Right lung (tissue), 5 donors: ENCODE data around the gene EXOG. TPM values are rescaled to one million over a fixed set of nuclear protein-coding genes. Genes with fewer than 3 reads are reported as not detected.

Experiments
- DNase-seq, 2 donors: peaks; one replicate each; pipeline ENCODE4 v3.0.0-alpha.2; 2013
- polyA plus RNA-seq, 5 donors: library from polyadenylated mRNA; unstranded; fragments of 120-200 nt; gene quantifications; one replicate each; pipeline versions ENCODE4 v1.2.1 to v1.2.3, GENCODE V29; 2013; ENCODE audit warnings: inconsistent platforms in 1 of 5, low replicate concordance in 1 of 5; ENCODE audit not compliant: insufficient read length in 5 of 5, insufficient read depth in 1 of 5

The EXOG gene
- polyA plus RNA-seq, 5 donors, result 15.4 to 25.4 (median 21.0) TPM

DNA sequence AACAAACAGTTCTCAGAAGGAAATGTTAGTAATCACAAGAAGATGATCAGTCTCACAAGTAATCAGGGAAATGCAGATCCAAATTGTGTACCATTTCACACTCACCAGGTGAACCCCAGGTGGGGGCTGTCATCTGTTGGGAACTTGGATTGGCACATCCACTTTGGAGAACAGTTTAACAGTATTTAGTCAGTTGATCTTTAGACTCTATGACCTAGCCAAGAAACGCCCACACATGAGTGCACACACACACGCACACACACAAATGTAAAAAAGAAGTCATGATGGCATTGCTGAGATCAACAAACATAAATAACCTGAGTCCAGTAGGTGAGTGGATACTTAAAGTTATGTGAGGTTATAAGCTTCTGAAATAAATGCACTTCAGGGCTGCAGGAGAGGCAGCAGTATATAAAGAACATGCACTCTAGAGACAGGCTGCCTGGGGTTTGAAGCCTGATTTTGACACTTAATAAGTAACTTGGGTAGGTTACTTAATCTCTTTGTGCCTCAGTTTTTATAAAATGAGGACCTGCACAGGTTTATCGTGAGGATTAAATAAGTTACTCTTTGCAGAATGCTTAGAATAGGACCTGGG lies 24.8 kb upstream of the EXOG start:
- DNase-seq, result no peak

DNA sequence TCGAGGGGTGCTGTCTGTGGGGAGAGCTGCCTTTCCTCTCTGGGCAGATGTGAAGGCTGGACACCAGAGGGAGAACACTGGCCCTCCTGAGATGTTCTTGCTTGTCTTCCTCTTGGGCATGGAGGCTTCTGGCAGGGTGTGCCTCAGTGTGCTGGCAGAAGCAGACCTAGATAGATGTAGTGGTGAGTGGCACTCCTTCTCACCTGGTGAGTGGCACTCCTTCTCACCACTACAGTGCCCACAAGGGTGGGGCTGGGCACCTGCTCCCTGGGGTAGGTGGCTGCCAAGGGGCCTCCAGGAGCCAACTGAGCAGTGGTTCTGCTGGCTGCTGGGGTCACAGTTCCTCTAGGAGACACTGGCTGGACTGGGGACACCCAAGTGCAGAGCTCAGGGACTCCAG lies 23.8 kb upstream of the EXOG start:
- DNase-seq, result no peak

DNA sequence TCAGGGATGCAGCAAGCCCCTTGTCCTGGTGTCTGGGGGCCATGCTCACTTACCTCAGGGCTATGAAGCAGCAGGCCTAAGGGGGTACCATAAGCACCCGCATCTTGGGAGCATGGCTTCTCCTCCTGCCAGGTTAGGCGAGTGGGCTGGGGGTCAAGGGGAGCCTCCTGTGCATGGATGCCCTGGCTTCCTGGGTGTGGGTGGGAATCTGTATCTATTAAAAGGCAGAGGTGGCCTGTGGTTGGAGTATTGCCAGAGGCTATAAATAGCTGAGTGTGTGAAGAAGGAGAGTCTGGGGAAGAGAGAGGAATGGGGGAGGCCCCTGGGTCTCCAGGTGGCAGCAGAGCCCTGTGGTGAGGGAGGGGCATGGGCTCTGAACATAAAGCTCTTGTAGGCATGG lies 22.9 kb upstream of the EXOG start:
- no peak for DNase-seq

DNA sequence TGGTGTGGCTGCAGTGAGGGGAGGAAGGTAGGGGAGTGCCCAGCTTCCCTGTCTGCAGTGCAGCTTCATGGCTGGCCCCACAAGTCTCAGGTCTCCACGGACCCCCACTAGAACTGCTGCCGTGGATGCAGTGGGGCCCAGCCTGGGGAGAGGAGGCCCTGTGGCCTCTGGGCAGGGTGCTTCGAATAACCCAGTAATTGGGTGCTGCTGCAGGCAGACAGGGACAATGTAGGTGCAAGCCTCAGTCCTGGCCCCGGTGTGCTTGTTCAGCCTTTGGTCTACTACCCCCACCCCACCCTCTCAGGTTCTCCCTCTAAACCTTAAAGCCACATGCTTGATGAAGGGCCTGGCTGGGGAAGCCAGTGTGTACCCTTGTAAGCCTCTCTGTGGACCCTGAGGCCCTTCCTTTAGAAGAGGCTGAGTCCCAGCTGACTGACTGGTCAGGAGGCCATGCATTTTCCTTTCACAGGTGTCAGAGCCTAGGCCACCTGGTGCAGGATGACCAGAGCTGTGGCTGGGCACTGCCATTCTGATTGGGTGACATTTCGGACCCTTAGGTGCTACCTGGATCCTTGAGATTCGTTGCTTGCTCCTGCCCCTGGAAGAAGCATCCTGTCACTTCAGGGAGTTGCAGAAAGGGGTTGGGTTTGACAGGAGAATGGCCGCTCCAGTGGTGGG lies 21.1 kb upstream of the EXOG start:
- DNase-seq, result no peak

DNA sequence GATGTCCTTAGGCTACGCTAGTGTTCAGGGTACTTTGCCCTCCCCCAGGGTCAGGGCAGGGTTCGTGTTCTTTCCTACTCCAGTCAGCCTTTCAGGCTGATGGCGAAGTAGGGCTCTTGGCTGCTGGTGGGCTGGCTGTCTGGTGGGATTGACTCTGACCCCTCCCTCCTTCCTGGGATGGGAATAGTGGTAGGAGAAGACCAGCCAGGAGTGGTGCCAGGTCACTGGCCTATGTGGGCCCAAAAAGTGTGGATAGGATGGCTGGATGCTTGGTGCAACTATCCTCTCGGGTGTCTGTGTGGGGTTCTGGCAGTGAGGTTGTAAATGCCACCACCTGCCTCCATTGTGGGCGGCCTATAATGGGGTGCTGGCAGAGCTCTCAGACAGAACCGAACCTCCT lies 20.4 kb upstream of the EXOG start:
- DNase-seq, result no peak

DNA sequence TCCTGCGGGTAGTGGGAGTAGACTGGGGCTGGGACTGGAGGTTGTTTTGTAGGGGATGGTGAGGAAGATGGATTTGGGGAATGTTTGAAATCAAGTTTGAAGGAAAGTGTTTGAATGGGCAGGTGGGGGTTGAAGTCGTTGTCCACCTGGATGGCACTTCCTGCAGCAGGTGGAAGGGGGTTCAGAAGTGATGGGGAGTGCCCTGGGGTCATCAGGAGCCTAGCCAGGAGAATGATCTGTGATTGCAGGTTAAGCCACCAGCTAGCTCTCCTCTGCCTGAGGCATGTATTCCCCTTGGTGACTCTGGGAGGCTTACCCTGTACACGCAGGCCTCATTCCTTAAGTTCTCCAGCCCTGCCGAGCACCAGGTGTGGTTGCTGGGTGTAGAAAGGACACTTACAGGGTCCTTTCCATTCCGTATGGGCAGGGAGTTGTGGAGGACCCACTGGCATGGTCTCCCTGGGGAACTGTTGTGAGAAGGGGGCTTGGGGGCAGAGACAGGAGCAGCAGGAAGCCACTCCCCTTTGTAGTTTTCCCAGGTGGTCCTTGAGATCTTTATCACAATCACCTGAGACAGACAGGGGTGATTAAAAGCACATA lies 19.9 kb upstream of the EXOG start:
- DNase-seq, result no peak

DNA sequence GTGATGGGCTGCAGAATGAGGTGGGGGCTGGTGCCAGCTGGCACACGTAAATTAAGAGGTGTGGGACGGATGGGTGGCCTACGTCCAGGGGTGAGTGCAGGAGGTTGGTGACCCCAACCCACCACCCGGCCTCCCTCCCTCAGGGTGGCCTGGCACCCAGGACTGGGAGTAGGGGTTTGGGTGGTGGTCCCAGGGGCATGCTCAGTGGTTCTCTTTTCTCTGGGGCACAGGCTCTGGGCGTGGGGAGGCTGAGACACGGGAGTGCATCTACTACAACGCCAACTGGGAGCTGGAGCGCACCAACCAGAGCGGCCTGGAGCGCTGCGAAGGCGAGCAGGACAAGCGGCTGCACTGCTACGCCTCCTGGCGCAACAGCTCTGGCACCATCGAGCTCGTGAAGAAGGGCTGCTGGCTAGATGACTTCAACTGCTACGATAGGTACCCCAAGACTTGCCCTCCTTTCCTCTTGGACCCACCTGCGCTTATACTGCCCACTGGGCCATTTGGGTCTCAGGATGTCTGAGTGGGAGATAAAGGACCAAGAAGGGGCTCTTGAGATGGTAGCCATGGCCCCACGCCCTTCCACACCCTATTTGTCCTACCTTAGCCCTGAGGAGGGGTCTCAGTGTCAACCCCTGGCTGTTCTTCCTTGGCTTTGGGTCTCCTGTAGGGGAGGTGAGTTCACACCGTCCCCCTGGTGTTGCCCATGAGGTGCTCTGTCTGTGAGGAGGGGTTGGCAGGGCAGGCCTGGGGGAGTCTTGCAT lies 18.9 kb upstream of the EXOG start:
- no peak for DNase-seq

DNA sequence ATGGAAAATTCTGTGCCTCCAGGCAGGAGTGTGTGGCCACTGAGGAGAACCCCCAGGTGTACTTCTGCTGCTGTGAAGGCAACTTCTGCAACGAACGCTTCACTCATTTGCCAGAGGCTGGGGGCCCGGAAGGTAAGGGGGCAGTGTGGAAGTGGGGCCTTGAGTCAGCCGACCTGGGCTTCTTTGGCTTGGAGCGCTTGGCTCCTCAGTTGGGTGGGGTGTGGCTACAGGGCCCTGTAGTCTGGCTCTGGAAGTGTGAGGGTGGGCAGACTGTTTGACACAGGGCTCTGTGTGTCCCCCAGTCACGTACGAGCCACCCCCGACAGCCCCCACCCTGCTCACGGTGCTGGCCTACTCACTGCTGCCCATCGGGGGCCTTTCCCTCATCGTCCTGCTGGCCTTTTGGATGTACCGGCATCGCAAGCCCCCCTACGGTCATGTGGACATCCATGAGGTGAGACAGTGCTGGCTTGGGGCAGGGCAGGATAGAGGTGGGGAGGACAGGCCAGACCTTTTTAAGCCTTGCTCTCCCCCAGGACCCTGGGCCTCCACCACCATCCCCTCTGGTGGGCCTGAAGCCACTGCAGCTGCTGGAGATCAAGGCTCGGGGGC lies 18.2 kb upstream of the EXOG start:
- DNase-seq, result no peak

DNA sequence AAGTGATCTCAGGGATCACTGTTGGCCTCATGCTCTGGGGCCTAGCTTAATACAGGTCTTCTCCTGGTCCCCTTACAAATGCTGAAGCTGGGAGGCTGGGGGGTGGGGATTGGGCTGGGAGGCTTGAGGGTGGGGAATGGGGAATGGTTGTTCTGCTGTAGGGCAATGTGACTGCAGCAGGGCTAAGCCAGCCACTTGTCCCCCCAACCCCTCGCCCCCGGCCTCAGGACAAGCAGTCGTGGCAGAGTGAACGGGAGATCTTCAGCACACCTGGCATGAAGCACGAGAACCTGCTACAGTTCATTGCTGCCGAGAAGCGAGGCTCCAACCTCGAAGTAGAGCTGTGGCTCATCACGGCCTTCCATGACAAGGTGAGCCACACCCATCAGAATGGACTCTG lies 17.2 kb upstream of the EXOG start:
- DNase-seq, result no peak

DNA sequence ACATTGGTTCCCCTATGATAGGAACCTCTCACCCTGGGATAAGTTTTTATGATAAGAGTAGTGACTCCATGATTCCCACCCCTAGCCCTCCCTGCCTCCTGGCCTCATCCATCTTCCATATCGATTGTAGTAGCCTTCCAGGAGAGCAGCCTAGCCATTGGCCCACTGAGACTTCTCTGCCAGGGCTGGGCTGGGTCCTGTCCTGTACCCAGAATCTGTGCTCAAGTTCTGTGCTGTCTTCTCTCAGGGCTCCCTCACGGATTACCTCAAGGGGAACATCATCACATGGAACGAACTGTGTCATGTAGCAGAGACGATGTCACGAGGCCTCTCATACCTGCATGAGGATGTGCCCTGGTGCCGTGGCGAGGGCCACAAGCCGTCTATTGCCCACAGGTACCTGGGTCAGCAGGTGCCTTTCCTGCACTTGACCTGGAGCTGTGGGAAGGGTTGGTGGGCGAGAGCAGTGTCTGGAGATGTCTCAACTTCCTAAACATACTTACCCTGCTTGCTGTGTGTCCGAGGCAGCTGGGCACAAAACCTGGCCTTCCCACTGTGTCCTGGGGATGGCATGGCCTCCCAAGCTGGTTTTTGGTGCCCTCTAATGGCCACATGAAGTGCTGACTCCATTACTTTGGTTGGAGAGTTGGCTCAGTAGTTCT lies 16.6 kb upstream of the EXOG start:
- peak in 1 of 2 donors; percentile 52 for DNase-seq

DNA sequence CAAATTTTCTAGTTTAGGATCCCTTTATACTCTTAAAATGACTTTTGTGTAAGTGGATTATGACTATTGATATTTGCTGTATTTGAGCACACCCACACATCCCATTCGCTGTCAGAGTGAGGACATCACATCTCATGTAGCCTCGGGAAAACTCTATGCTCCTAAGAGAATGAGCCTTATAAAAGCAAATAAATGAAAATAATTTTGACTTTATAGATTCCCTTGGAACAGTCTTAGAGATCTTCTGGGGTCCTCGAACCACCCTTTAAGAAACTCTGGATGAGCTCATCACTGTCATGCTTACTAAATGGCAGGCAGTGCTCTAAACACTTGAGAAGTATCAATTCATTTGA lies 16.1 kb upstream of the EXOG start:
- DNase-seq, result no peak

DNA sequence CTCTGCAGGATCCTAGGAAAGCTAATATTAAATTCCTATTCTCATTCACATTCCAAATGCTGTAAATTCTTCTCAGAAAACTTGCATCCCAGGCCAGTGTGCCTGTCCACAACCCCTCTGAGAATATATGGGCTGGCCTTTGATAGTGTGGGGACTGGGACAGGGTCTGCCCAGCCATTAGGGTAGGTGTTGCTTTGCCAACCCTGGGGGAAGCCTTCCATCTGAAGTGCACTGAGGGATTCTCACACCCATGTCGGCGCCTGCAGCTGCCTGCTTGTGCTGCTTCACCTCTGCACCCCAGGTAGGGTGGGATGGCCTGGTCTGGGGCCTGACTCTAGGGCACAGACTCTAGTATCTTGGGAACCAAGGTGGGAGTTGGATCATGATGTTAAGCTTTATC lies 15.2 kb upstream of the EXOG start:
- no peak for DNase-seq

DNA sequence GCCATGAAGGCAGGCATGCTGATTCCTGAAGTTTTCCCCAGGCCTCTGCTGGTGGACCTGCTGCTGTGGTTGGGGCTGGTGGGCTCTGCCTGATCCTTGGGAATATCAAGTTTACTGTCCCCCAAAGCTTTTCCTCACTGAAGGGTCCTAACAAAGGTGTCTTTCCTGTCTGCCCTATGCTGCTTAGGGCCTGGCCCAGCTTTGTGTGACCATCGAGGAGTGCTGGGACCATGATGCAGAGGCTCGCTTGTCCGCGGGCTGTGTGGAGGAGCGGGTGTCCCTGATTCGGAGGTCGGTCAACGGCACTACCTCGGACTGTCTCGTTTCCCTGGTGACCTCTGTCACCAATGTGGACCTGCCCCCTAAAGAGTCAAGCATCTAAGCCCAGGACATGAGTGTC lies 13.2 kb upstream of the EXOG start:
- no peak for DNase-seq

DNA sequence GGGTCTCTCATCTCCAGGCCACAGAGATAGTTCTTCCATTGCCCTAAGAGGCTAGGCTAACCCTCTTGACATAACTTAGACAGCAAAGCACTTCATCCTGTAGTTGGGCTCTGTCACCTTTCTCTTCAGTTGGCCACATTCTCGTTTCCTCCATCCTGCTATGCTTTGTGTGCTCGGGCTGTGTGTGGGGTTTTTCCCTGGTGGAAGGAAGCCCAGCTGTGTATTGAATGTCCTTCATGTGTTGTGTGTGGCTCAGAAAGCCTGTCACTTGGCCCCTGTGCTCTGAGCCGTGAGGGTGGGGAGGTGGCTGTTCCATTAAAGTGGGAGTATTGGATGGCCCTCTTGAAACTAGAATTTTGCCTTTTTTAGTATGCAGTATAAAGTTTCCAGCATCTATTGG lies 8.8 kb upstream of the EXOG start:
- no peak for DNase-seq

DNA sequence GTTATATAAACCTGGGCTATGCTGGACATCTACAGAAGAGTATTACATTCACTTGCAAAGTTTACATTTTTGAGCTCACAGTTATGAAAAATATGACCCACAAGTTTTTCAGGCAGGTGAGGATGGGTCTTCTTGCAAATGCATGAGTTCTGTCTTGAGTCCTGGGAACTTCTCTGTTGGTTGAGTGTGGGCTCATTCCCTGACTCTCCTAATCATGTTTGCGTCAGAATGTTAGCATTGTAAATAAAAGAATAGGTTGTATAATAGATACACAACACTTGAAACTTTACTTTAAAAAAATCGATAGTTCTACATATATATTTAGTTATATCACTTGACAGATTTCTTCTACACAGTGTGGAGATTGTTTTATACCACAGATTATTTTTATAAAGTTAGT lies 7.2 kb upstream of the EXOG start:
- no peak for DNase-seq

DNA sequence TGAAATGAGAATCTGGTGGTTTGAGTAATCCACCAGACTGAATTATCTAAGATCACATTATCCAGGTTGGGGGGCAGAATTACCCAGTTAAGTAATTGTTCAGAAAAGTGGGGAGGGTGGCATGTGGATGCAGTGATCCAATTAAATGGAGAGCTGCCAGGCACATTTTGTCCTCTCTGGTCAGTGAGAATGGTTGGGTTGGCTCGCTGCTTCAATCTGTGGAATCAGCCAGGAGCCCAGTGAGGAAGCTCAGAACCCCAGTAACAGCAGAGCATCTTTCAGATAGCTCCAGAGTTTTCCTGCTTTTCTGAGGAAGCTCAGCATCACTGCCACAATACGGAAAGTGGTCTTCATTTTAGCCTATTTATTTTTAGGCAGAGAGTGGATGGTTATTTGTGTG lies 6.4 kb upstream of the EXOG start:
- DNase-seq, result no peak

DNA sequence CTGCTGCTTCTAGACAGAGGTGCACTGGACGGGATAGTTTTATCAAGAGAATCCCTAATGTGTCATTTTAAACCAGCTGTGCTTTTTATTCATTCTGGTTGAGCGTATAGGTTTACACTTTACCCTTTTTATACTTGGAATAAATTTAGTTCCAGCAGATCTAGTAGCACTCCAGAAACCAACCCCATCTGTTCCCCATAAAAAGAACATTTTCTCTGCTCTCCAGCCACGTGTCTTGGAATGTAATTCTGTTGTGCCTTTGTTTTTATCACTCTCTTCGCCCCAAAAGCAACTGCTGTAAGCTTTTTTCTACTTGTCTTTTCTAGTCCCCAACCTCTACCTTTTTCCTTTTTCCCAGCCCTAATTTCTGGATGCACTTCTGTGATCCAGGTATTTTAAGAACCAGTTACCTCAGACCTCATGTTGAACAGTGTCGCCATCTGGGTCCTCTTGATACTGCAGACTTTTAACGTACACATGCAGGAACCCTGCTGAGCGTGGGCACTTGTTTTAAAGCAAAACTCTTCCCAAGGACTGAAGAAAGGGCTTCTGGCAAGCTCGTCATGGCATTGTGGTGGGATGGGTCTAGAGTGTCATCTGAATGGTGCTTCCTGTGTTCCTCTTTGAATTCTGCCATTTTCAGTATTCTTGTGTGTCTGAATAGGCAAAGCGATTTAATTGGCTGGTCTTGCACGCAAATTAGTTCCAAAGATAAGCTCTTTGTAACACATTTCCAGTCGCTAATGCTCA lies 5.7 kb upstream of the EXOG start:
- DNase-seq, result no peak

DNA sequence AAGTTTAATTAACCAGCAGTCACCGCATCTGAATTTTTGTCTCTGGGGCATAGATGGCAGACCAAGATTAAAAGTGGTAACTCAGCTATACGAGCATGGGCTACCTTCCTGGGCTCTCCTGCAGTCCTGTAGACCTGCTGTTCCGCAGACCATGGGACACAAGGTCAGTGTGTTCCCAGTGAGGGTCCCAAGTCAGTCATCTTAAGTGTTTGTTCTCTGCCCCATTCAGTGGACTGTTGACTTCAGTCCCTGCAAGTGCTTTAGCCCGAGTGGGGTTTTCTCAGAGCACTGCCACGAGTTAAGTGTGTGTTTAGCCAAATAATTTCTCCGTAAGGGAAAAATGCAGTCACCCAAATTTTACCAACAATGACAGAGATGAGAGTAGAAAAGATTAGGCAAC lies 4.9 kb upstream of the EXOG start:
- DNase-seq, result no peak

DNA sequence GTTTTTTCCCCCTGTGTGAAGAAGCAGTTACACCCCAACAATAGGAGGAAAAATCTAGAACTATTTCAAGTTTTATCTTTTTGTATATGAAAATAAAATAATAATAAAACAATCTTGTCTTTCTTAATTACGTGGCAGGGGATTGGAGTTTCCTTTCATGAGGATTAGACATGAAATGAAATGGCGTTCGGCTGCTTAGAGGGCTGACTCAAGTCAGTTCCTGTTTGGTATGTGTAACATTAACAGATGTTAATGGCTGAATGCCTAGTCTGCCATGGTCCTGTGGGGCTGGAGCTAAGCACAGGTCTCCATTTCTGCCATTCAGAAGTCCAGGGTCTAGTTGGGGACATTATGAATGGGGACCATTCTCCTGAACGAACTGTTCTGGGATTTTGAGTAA lies 3.1 kb upstream of the EXOG start:
- DNase-seq, result peak in 1 of 2 donors; percentile 26

DNA sequence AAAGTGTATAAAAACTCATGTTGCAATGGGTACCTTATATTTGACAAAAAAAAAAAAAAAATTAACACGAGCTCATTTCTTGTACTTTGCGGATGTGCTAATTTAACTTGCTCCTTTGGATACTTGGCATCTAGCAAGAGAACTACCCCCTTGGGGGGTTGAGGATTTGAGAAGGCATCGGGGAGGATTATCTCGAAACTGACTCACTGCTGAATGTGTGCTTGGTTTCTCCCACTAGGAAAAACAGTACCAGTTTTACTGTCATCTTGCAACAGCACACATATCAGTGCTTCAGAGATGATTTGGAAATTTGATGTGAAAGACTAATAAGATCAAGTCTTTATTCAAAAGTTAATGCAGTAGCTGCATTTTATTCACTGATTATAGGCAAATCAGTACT lies 891 bp downstream of the EXOG start:
- DNase-seq, result no peak

DNA sequence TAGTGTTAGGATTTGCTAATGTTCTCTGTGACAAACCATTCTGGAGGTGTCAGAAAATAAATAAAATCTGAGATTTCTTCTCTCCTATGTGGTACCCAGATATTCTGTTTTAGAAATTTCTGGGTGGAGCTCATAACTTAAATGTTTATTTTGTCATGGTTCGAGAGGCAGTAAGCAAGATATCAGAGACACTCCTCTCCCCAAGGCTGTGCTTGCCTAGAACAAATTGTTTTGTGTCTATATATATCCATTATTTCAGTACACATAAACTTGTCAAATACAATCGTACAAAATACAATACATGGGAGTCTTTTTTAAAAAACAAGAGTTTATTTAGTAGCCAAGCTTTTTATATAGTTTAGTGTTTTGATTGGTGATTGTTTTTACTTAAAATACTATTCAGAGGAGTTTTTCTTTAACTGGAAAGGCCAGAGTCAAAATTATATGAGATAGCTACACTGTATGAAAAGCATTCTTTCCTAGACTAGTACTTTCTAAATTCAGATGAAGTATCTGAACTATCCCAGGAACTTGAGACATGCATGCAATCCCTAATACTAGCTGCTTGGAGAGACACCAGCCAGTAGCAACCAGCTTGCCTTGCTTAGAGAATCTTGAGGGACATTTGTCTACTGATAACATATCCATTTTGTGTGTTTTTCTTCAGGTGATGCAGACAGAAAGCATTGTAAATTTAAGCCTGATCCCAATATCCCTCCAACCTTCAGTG lies 4.7 kb downstream of the EXOG start:
- DNase-seq, result no peak
